ENCODE measurements around the gene KPNB1. TPM values are rescaled to one million over a fixed set of nuclear protein-coding genes. Genes with fewer than 3 reads are reported as not detected.
"Not testable (repeated sequence)": the region's sequence is repeated elsewhere in the genome, so short reads cannot be mapped to it uniquely, and the experiment has no call there.

Gene KPNB1
- total RNA-seq, 1 donor from 2014 or later: 309 TPM

DNA sequence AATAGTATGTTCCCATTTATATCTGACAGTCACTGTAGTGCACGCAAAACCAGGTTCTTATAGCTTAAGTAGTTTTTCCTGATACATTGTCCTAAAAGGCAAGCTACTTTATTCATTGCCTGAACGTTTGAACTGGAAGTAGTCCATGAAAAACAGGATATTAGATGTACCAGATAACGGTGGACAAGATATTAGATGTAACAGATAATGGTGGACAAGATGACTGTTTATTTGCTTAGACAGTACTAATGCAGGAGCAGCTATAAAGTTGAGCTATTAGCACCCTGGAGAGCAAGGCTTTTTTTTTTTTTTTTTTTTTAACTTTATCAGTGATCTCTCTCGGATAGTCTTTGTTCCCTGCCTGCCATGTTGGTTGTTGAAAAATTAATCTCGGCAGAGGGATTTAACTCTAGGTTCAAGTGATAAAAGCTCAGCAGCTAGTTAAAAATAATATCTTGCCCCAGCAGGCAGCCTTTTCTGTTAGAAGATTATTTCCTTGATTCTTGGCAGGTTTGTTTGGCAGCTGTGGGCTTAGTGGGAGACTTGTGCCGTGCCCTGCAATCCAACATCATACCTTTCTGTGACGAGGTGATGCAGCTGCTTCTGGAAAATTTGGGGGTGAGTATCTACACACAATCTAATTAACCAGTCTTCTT, 26.9 kb downstream of the KPNB1 start:
- no peak for DNase-seq (ENCODE audit: extremely low read depth, low read depth, low spot score)

DNA sequence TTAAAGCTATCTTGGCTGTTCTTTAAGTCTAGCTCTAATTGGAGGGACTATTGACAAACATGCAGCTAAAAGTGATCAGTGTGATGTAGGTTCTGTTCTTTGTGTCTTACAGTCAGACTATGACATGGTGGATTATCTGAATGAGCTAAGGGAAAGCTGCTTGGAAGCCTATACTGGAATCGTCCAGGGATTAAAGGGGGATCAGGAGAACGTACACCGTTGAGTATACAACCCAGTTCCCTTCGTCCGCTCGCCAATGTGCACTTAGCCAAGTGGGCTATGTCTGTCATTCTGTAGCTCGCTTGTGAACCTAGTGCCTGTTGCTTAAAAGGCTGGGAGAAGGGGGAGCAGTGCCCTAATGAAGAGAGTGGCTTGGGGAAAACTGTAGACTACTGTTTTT, 28.5 kb downstream of the KPNB1 start:
- DNase-seq (ENCODE audit: extremely low read depth, low read depth, low spot score): no peak

DNA sequence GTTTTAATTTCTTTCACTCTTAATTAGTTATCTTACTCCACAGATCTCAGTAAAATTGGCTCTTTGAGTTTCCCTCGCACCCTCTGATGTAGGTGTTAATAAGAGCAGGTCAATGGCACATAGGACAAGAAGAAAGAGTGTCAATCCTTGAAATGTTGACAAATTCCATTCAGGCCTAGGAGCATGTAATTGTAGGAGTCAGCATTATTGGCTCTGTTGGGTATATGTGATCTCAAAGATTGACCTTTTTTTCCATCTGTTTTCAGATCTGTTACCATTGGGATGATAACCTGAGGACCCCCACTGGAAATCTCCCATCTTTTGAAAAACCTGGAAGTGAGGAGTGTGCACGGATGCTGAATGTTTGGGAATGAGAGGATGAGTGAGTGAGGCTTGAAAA, 32.4 kb downstream of the KPNB1 start:
- no peak for DNase-seq (ENCODE audit: extremely low read depth, low read depth, low spot score)

GRCh38 chr17:47682727-47683126, 33.0 kb downstream of the KPNB1 start:
- DNase-seq (ENCODE audit: extremely low read depth, low read depth, low spot score): not testable (repeated sequence)

DNA sequence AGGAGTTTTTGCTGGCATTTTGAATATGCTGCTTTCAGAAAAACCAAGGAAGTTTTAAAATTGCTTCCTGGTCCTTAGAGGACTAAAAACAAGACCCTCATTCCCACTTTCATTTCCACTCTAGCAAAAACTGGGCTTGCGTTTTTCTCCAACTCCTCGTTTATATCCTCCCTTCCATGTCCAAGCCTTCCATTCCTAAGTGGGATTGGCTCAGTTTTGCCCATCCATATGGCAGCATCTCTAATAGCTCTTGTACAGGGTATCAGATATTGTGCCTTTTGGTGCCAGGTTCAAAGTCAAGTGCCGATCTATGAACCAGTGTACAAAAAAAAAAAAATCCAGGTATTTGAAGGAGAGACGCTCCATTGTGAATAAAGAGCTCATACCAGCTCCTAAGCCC, 34.3 kb downstream of the KPNB1 start:
- DNase-seq (ENCODE audit: extremely low read depth, low read depth, low spot score): no peak

DNA sequence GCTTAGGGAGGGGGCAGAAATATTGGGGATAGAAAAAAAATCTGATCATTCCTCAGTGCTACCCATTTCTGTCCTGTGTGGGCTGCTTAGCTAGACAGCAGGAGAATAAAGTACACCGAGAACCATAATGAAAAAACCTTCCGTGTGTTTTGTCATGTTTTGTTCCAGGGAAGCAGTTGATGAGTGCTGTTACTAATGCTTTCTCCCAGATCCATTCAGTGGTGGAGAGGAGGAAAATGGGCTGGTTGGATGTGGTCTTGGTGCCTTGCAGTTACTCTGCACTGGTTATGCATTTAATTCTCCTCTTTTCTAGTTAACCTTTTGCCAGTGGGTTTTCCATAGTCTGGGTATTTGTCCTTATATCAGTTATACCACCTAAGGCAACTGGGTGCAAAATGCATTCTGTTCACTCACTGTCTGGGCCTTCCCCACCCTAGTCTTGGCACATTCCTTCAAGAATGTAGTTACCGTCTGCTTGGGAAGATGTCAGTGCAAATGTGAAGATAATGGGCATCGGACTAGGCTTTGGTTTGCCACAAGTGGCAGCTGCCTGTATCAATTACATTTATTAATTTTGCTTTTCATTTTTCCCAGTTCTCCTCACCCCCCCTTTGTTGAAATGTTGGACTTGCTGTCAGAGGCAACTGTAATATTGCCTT, 34.9 kb downstream of the KPNB1 start:
- DNase-seq (ENCODE audit: extremely low read depth, low read depth, low spot score): no peak

DNA sequence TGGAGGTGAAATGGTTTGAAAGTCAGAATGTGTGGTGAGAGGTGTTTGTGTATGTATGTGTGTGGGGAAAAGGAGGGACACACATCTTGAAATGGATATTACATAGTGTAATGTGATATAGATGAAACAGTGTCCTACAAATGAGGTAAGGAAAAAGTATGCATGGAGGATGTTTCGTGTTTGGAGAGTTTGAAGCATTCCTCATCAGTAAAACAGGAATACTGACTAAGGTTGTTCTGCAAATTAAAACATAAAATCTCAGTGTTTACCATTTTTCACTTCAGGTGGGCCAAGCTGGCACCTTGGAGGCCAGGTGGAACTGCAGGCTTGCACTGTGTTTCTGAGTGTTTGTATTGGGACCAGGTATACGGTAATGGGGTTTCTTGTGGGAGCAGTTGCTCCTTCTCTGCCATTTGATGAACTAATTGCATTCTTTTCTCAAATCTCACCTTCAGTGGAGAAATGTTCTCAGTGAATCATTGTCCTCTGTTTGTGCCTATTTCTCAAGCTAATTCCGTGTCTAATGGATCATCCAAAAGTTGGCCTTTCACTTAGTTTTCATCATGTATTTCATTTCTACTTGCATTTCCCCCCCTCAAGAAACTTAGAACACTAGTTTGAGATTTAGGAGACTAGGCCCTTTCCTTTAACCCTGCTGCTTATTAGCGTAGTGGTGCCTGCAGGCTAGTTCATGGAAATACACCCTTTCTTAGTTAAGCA, 36.0 kb downstream of the KPNB1 start:
- DNase-seq (ENCODE audit: extremely low read depth, low read depth, low spot score): no peak

DNA sequence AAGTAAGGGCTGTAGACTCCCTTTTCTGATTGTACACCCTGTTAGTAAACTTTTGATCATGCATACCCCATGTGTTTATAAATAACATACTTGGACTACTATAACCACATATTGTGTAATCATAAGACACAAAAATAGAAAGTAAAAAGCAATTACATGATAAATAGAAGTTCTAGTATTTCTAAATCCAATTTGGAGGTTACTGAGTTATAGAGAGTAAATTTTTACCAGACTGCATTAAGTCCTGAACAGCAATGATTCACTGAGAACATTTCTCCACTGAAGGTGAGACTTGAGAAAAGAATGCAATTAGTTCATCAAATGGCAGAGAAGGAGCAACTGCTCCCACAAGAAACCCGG, 36.5 kb downstream of the KPNB1 start:
- no peak for DNase-seq (ENCODE audit: extremely low read depth, low read depth, low spot score)

DNA sequence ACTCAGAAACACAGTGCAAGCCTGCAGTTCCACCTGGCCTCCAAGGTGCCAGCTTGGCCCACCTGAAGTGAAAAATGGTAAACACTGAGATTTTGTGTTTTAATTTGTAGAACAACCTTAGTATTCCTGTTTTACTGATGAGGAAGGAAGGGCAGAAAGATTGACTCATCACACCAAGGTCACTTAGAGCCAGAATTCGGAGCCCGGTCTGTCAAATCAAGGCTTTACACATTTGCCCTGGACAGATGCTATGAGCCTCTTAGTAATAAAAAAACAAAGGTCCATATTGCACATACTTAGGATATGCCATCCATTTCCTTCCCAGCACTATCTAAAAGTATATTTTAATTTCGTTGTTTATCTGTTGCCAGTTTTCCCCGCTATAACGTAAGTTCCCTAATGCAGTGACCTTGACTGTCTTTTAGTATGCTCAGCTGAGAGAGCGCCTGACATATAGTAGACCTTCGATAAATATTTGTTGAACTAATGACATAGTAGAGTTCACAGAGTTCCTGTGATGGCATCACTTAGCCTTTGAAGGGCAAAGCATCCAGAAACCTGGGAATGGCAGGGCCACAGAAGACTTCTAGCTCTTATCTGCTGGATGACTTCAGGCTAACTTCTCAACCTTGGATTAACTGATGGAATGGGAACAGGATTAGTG, 37.1 kb downstream of the KPNB1 start:
- no peak for DNase-seq (ENCODE audit: extremely low read depth, low read depth, low spot score)

GRCh38 chr17:47687328-47687690, 37.6 kb downstream of the KPNB1 start:
- DNase-seq (ENCODE audit: extremely low read depth, low read depth, low spot score): no peak

DNA sequence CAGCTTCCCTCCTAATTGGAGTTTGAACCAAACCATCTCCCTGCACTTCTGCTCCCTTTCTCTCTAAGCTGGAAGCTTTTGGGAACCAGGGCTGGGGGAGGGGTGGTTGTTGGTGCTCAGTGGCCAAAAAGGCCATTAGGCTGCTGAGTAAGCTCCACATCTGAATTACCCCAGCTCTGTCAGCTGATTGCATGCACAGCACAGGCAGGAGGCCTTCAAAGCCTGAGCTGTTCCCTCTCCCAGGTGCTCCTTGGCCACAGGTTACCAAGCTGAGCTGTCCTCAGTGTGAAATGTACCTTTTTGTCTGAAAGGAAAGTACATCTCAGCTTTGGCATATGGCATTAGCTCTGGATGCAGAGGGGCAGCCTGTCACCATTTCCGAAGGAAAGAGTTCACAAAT, 38.0 kb downstream of the KPNB1 start:
- DNase-seq (ENCODE audit: extremely low read depth, low read depth, low spot score): no peak

- no peak for DNase-seq (ENCODE audit: extremely low read depth, low read depth, low spot score)
Observed at GRCh38 chr17:47690121-47690520, 40.4 kb downstream of the KPNB1 start.

DNA sequence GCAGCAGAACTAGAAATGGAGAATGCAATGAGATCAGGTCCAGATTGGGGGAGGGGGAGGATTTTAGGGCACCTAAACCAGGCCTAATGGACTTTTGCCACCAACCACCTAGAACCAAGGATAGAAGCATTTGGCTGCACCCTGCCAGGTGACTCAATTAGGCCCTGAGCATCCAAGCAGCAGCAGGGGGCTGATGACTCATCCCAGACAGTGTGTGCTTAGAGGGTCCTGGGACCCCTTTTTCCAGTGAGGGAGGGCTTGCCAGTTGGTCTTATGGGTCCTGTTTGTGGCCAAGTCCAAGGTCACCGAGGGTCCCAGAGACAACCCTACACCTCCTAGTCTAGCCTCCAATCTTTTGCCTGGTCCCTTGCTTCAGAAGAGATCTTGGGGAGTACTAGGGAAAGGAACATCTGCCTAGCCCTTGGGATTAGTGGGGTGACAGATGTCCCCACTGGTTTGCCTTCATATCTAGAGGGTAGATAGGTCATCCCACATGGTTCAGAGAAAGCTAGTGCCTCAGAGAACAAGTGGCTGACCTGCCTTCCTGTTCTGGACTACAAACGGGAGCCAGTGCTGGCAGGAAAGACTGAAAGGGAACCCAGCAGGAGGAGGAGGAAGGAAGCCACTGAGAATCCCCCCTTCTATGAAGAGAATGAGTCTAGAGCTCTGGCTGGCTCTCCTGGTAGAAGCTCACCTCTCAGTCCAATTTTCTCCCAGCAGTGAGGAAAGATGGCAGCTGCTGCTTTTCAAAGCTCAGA, 42.6 kb downstream of the KPNB1 start:
- no peak for DNase-seq (ENCODE audit: extremely low read depth, low read depth, low spot score)

DNA sequence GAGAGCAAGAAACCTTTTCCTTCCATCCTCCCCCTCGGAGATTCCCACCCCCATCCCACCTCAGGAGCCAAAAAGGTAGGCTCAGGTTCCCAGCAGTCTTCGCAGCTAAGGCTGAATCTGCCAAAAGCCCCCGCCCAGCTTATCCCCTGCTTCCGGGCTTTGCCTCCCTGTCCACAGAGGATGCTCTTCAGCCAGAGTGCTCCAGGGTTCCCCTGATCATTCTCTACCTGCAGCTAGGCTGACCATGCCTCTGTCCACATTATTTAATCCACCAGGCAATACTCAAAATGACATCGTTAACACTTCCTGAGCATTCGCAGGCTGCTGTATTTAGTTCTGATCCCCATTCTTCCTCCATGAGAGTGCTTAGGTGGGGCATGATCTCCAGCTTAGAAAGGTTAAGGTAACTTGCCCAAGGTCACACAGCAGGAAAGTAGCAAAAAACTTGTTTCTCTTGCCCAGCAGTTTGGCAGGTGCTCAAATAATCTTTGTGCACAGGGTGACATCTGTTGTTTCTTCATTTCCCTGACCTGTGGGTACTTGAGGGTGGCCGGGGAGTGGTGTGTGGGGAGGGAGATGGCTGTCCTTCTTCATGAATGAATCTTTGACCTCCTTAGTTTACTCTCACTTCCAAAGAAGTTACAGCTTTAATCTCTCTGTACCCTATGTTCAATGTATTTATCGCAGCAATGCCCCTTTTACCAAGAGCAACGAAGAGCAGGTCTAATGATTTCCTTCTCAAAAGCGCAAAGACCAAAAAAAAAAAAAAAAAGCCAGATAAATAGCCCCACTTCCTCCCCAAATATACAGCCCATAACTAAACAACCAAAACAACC, 43.4 kb downstream of the KPNB1 start:
- DNase-seq (ENCODE audit: extremely low read depth, low read depth, low spot score): no peak

DNA sequence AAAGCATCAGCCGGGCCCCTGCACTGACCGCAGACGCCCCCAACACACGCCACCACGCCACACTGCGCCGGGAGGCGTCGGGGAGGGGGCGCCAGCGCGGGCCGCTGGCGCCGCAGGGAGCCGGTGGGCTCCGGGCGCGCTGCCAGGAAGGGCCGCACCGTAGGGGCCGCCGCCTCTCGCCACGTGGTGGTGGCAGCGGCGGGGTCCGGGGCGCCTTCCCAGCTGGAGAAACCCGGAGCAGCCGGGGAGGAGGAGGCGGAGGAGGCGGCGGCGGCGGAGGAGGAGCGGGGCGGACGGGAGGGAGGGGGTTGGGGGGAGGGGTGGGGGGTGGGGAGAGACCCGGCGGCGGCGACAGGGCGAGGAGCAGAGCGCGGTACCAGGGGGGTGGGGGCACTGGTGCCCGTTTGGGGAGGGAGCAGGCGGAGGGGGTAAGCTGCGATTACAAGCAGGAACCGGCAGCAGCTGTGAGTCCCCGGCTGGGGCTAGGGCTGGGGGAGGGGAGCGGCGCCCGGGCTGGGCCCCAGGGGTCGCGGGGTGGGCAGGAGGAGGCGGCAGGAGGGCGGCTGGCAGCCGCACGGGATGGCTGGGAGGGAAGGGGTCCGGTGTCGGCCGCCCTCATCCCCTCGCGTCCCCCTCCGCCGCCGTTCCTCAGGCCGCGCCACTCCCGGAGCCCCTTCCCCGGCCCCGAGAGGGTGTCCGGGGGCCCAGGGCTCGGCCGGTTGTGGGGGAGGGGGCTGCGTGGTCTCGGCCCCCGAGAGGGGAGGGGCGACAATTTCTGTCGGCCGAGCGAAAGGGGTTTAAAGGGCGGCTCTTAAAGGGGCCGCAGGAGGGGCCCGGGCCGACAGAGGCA, 44.2 kb downstream of the KPNB1 start, which contains the start of gene TBKBP1:
TSS of gene TBKBP1 (plus strand) at position 431 of the 850 bp plus-strand sequence. CDS start 1,952 bp downstream, outside the sequence.
- DNase-seq (ENCODE audit: extremely low read depth, low read depth, low spot score): no peak

DNA sequence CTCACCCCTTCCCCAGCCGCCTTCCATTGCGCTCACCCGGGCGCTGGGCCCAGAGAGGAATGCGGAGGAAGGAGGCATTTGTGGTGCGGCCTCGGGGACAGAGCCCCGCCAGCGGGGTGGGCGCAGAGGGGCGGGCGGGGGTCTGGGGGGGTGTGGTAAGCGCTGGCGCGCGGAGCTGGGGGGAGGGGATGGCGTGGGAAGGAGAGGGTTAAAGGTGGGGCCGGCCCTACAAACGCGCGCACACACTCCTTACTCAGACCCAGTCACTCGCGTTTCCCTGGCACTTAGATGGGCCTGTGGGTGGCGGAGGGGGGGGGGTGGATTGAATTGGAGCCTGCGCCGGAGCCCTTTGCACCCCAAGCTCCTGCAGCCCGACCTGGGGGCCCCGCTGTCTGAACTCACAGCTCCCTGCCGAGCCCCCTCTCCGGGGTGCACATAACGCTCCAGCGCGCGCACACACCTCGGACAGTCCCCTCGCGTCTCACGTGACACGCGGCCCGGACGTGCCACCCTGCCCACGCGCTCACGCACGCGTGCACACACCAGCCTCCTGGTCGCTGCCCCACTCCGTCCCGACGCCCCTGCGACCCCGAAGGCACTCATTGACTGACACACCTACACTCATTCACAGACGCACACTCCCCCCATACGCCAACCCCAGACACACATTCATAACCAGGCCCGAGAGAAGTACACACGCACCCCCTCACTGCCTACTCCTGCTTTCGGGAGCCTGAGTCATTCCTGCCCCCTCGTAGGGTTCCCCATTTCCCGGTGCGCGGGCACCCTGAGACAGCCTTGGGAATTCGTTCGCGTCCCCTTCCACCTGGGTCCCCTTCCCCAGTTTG, 45.1 kb downstream of the KPNB1 start:
- DNase-seq (ENCODE audit: extremely low read depth, low read depth, low spot score): no peak

- no peak for DNase-seq (ENCODE audit: extremely low read depth, low read depth, low spot score)
Observed at GRCh38 chr17:47695429-47696376, 46.0 kb downstream of the KPNB1 start.

All from glomerular endothelial cell (primary cell).